Activated CD8-positive, alpha-beta memory T cell treated with anti-CD3 and anti-CD28 coated beads, Interleukin-2, amount 50 U/mL, for 4 hours (primary cell): ENCODE data around the gene KIAA0586.

Source experiments
- DNase-seq: peaks from one replicate; pipeline ENCODE4 v3.0.0-alpha.2; 2020

KIAA0586 gene

DNA sequence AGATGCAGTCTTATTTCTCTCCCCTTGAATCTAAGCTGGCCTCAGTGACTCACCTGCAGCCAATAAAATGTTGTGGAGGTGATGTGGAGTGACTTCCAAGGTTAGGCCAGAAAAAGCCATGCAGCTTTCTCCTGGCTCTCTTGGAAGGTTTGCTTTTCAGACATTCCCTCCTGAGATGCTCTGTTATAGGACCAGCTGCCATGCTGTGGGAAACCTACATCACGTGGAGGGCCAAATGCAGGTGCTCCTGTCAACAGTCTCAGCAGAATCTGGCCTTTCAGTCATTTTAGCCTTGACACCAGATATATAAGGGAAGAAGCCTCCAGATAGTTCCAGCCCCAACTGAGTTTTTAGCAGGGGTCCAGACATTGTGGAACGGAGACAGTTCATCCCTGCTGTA is 172.2 kb downstream of the KIAA0586 start:
- DNase-seq, result no peak
